Adipose tissue (tissue), 3 donors: ENCODE data around the gene SH2B2. TPM values are rescaled to one million over a fixed set of nuclear protein-coding genes. Genes with fewer than 3 reads are reported as not detected.
"Not testable (repeated sequence)": the region's sequence is repeated elsewhere in the genome, so short reads cannot be mapped to it uniquely, and the experiment has no call there.

Experiments
- H3K27ac ChIP-seq: one replicate; pipeline ENCODE4 v1.5.1; 2013; ENCODE audit warnings: low read depth, low read length
- WGBS, 3 donors: extraction: QIAGEN DNeasy Blood & Tissue Kit; methylation state at CpG; one replicate each; pipeline ENCODE4 v1.1.7; 2013; 5-methylcytosine and 5-hydroxymethylcytosine counted together
- polyA plus RNA-seq, 3 donors: library from polyadenylated mRNA; stranded (reverse); fragments of 200-250 nt; gene quantifications; one replicate each; pipeline ENCODE4 v1.2.3, GENCODE V29; 2013
- donor health status: healthy with polysubstance abuse.
- donor health status: Bipolar disorder and iron deficiency.
- donor health status: healthy.

The SH2B2 gene
- polyA plus RNA-seq, 3 donors = 1.6 to 7.8 (median 2.4) TPM

DNA sequence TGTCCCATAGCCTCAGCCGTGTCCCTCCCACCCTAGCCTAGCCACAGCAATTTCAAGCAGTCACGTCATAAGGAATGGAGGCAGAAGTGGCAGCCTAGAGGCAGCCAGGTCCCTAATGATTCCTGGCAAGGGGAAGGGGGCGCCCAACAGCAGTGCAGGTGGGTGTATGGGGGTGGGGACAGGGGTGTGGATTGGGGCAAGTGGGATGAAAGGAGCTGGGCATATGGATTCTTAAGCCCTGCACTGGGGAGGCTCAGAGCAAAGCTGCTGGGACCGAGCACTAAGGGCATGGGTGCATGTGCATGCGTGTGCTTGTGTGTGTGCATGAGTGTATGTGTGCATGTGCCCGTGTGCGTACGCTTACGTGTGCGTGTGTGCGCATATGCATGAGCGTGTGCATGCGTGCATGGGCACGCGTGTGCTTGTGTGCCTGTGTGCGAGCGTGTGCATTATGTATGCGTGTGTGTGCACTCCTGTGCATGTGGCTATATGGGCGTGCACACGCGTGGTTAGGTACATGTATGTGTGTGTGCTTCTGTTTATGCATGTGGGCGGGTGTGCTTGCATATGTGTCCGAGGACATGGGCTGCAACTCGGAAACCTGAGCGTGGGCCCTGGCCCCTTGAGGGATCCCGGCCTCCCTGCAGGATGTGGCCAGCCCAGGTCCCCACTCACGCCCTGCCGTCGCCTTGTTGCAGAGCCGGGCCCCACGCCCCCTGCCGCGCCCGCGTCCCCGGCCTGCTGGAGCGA lies 34.1 kb downstream of the SH2B2 start:
- 73 to 83% (median 78%) methylated on average over 37 of the region's 37 CpGs for WGBS, 3 donors
- no peak overlapping the region for H3K27ac ChIP-seq

DNA sequence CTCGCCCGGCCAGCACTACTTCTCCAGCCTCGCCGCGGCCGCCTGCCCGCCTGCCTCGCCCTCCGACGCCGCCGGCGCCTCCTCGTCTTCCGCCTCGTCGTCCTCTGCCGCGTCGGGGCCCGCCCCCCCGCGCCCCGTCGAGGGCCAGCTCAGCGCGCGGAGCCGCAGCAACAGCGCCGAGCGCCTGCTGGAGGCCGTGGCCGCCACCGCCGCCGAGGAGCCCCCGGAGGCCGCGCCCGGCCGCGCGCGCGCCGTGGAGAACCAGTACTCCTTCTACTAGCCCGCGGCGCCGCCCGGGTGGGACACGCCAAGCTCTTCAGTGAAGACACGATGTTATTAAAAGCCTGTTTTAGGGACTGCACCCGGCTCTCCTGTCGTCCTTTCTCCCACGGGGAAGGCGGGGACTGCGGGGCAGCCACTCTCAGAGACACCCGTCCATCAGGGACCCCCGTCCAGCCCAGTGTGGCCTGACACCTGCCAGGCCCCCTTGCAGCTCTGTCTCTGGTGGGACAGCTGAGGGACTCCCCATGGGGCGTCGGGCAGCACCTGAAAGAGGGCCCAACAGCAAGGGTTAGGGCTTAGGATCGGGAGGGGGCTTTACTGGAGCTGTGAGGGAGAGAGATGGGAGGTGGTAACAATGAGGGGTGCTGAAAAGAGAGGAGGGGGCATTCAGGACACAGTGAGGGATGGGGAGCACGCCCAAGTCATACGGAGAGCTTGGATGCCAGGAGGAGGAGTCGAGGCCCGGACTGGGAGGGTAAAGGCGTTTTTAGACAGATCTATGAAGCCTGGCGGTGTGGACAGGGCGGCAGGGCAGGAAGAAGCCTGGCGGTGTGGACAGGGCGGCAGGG lies 34.9 kb downstream of the SH2B2 start:
- H3K27ac ChIP-seq = no peak overlapping the region
- WGBS, 3 donors = 39 to 53% (median 45%) methylated on average over 63 to 73 of the region's 73 CpGs

DNA sequence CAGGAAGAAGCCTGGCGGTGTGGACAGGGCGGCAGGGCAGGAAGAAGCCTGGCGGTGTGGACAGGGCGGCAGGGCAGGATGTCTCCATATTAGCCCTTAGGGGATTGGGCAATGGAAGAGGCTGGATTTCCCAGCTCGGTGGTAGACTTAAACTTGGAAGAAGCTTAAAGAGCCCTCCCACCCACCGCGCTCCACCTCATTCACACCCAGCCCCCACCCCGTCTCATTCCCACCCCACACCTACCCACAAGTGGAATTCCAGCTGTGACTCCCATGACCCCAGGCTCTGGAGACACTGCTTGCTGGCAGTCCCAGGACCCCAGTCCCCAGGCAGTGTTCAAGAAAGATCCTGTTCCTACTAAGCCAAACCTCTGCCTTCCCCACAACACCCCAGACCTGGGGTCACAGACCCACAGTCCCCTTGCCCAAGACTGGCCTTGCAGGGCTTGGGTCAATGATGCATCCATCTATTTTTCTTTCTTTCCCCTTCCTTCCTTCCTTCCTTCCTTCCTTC lies 35.6 kb downstream of the SH2B2 start:
- H3K27ac ChIP-seq = no peak overlapping the region
- 32 to 64% (median 54%) methylated on average over 4 to 8 of the region's 8 CpGs for WGBS, 3 donors

DNA sequence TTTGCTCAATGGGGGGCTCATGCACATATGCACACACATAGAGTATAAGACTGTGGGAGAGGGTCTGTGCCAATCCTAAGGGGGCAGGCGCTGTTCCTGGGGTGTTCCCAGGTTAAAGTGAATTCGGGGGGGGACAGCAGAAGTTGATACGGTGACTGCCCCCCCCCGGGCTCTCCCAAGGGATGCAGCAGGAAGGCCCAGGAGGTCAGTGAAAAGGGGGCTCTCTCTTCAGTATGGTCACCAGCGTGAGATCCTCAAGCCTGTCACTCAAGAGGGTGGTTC lies 37.2 kb downstream of the SH2B2 start:
- H3K27ac ChIP-seq = no peak overlapping the region
- WGBS, 3 donors = 72 to 92% (median 85%) methylated on average over 5 of the region's 5 CpGs

DNA sequence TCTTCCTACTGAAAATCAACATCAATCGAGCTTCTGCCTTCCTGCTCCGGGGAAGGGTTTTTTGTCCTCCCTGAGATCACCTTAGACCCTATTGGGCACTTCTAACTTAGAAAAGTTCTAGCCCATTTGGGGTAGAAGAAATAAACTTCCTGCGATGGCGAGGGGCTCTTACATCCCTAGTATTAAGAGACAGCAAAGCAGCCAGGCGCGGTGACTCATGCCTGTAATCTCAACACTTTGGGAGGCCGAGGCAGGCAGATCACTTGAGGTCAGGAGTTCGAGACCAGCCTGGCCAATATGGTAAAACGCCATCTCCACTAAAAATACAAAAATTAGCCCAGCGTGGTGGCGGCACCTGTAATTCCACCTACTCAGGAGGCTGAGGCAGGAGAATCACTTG lies 38.4 kb downstream of the SH2B2 start:
- WGBS, 3 donors = 86 to 94% (median 94%) methylated on average over 11 of the region's 11 CpGs
- H3K27ac ChIP-seq = not testable (repeated sequence)

DNA sequence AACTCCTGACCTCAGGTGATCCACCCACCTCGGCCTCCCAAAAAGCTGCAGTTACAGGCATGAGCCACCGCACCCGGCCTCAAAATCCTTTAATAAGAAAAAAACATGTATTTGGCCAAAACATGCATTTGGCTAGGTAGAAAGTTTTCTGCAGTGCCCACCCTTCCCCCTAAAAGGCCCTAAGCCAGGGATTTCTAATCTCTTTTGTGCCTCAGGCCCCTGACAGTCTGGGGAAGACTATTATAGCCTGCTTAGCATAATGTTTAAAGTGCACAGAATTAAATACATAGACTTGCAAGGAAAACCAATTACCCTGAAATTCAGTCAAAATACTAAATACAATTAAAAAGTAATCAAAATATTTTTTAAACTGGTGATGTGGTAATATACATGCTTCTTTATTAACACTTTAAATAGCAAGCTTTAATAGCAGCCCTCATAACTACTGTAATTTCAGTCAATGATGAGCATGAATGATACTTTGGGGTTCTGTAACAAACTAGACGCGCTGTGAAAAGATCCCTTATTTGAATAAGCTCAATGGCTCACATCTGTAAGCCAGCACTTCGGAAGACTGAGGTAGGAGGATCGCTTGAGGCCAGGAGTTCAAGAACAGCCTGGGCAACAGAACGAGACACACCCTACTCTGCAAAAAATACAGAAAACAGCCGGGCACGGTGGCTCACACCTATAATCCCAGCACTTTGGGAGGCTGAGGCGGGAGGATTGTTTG lies 39.7 kb downstream of the SH2B2 start:
- 82 to 91% (median 88%) methylated on average over 11 of the region's 11 CpGs for WGBS, 3 donors
- no peak overlapping the region for H3K27ac ChIP-seq

DNA sequence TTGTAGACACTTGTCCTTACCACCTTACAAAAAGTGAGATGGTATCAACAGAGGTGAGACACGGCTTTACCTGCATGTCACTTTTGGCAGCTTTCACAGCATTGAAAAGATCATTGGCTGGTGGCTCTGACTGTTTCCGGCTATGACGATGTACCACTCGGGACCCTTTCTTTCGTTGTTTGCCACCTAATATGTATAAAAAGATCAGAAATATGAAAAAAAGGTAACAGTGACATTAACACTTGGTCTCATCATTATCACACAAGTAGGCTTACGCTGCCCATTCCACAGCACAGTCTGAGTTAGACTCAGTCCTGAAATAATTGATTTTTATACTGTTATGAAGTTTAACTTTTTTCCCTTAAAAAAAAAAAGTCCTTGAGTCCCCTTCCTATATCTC lies 40.5 kb downstream of the SH2B2 start:
- 70 to 88% (median 88%) methylated on average over 6 of the region's 6 CpGs for WGBS, 3 donors
- H3K27ac ChIP-seq = not testable (repeated sequence)

DNA sequence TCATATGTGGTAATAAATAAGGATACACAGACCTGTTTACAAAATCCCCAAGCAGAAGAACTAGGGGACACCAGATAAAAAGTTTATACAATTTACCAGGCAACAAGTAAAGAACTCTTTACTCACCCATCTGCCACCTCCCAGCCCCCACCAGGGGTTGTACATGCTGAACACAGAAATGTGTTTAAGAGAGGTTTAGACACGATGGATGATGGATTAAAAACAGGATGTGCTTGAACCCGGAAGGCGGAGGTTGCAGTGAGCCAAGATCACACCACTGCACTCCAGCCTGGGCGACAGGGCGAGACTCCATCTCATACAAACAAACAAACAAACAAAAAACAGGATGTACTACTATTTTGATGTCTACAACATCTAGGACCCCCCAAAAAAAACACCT lies 42.2 kb downstream of the SH2B2 start:
- WGBS, 3 donors = 45 to 70% (median 60%) methylated on average over 3 to 4 of the region's 5 CpGs
- H3K27ac ChIP-seq = not testable (repeated sequence)

DNA sequence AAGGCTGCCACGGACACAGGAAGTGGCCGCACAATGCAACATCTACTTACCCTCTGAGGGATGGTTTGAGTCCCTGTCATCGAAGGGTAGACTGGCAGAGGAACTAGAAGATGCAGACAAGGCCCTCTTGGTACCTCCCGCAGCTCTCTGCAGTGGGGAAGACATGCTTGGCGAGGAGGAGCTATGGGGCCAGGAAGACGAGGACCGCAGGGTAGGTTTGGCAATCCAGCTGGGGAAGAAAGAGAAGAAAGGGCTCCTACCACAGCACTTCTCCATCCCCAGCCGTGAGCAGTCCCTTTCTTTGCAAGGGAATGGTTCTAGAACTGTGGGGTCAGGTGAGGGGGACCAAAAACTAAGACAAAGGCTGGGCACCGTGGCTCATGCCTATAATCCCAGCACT lies 42.7 kb downstream of the SH2B2 start:
- not testable (repeated sequence) for H3K27ac ChIP-seq
- WGBS, 3 donors = 48 to 84% (median 56%) methylated on average over 7 to 9 of the region's 9 CpGs

DNA sequence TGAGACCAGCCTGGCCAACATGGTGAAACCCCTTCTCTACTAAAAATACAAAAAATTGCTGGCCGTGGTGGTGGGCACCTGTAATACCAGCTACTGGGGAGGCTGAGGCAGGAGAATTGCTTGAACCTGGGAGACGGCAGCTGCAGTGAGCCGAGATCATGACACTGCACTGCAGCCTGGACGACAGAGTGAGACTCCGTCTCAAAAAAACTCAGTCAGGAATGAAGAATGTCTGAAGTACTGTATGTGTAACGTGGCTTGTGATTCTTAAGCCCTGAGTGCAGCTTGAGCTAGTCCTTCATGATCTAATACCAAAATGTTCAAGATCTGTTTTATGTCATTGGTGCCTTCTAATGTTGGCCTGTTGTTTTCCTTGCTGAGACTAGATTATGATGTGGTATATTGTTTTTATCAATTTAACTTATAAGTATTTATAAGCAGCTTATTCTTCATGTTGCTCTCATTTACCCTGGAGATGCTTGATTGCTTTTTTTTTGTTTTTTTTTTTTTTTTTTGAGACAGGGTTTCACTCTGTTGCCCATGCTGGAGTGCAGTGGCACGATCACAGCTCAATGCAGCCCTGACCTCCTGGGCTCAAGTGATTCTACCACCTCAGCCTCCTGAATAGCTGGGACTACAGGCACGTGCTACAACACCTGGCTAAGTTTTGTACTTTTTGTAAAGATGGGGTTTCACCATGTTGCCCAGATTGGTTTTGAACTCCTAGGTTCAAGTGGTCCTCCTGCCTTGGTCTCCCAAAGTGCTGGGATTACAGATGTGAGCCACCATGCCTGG lies 44.2 kb downstream of the SH2B2 start:
- WGBS, 3 donors = 79 to 89% (median 86%) methylated on average over 8 of the region's 8 CpGs
- H3K27ac ChIP-seq = not testable (repeated sequence)

DNA sequence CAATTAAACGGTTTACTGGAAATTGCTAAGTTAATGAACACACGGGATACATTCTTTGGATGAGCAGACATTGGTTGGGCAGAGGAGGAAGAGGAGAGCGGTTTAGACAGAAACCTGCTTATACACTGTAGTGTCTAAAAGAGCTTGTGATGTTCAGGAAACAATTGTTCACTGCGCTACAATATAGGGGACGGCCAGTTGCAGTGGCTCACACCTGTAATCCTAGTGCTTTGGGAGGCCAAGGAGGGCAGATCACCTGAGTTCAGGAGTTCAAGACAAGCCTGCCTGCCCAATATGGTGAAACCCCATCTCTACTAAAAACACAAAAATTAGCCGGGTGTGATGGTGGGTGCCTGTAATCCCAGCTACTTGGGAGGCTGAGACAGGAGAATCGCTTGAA lies 48.9 kb downstream of the SH2B2 start:
- H3K27ac ChIP-seq = not testable (repeated sequence)
- WGBS, 3 donors = 78 to 87% (median 86%) methylated on average over 7 of the region's 7 CpGs

DNA sequence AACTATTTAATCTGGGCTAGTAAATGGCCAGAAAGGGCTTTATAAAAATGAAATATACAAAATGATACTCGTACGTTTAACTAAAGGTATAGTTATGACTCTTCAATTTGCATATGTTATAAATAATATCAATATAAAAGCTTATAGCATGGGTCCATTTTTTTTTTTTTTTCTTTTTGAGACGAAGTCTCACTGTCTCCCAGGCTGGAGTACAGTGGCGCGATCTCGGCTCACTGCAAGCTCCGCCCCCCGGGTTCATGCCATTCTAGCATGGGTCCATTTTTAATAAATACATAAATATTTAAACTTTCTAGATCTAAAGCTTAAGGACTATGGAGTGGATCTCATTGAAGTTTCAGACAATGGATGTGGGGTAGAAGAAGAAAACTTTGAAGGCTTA lies 50.3 kb downstream of the SH2B2 start:
- WGBS, 3 donors = 87 to 88% methylated on average over 5 of the region's 8 CpGs; no CpG with 5 or more reads in 1 of the 3 donors
- not testable (repeated sequence) for H3K27ac ChIP-seq

DNA sequence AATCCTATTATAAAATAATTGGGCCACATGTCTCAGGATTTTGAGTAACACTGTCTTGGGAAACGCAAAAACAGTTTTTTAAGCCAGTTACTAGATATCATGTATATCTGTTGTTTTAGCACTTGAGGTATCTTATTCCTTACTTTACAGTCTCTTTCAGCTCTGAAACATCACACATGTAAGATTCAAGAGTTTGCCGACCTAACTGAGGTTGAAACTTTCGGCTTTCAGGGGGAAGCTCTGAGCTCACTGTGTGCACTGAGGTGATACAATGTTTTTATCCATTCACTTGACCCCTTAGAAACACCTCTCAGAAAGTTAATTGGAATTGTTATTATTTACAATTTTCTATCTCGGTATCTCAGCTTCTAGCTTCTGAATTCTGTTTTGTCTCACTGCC lies 50.8 kb downstream of the SH2B2 start:
- H3K27ac ChIP-seq = not testable (repeated sequence)
- WGBS, 3 donors = 79 to 85% (median 83%) methylated on average over 4 of the region's 4 CpGs

DNA sequence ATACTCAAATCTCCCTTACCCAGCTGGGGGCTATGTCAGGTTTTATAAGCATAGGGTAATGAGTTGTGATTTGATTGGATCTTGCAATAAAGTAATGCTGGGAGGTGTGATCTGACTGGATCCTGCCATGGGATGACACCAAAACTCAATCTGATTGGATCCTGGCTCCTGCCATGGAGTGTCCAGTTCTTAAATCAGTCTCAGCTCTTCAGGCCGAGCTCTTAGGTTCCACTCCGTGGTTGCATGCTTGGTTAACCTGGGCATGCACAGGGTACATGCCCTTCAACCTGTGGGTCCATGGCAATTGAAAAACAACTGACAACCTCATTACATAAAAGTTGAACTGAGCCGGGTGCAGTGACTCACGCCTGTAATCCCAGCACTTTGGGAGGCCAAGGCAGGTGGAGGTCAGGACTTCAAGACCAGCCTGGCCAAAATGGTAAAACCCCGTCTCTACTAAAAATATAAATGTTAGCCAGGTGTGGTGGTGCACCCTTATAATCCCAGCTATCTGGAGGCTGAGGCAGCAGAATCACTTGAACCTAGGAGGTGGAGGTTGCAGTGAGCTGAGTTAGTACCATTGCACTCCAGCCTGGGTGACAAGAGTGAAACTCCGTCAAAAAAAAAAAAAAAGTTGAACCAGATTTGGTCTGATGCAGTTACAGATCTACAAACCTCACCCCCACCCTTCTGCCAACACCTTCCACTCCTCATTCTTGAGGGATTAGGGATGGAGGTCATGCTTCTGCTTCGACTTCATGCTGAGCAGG lies 54.1 kb downstream of the SH2B2 start:
- WGBS, 3 donors = 81 to 87% (median 85%) methylated on average over 5 of the region's 7 CpGs
- not testable (repeated sequence) for H3K27ac ChIP-seq

DNA sequence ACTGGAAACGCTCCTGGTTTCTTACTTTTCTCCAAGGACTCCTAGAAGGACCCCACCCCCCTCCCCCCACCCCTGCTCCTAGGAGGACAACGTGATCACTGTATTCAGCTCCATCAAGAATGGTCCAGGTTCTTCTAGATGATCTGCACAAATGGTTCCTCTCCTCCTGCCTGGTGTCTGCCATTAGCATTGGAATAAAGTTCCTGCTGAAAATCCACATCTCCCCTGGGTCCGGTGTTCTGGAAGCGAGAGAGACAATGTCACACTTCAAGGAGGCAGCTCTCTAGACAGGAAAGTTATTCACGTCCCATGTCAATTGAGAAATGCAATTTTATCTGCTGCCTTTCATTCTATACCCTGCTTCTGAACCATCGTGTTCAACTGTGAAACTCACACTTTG lies 60.3 kb downstream of the SH2B2 start:
- WGBS, 3 donors = 88 to 90% (median 88%) methylated on average over 2 of the region's 6 CpGs

DNA sequence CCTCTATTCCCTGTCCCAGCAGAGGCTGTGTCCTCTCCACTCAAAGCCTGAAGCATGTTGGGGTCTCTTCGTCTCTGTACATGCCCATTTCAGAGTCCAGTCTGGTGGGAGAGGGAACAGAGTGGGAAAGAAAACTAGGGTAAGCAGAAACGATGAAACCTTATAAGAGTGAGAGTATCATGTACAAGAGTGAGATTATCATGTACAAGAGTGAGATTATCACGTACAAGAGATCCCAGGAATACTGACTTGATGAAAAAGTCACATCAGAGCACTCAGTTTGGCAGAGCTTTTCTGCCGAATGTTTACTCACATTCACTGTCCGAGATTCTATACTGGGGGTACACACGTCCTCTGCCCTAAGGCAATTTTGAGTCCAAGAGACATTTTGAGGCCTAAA lies 69.7 kb downstream of the SH2B2 start, which contains the start of gene SPDYE6:
Gene SPDYE6 (minus strand): TSS at position 101 of the 400 bp plus-strand sequence. CDS start 421 bp downstream, outside the sequence.
- no CpG with 5 or more reads among the region's 6 CpGs for WGBS, 3 donors
- H3K27ac ChIP-seq = not testable (repeated sequence)

More for the DNA sequence above, 60.3 kb downstream of the SH2B2 start:
- not testable (repeated sequence) for H3K27ac ChIP-seq

DNA sequence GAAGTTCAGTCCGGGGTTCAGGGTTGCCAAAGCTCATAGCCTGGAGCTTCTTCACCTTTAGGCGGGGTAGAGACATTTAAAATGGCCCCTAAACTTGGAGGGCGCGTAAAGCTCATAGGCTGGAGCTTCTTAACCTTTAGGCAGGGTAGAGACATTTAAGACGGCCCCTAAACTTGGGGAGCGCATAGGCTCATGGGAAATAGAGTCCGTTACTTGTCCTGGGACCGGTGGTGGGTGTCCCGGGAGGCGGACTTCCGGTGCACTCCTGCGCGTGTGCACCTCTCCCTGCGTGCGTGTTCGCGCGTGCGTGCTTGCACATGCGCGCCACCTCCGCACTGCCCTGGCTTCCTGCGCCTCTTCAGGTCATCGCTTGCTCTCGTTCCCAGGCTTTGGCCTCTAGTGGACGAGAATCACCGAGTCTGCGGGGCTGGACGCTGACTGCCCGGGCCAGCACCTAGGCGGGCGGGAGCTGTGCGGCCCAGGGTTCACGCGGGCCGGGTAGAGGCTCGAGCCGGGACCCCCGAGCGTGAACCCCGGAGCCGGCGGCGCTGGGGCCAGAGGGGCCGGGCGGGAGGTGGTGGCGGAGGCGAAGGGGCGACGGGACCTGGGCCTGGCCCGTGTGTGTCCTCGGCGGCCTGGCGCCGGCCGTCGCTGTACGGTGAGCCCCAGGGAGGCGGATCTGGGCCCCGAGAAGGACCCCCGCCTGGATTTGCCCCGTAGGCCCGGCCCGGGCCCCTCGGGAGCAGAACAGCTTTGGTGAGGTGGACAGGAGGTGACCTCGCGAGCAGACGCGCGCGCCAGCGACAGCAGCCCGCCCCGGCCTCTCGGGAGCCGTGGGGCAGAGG lies 77.1 kb downstream of the SH2B2 start:
- 0% methylated on average over 60 to 76 of the region's 76 CpGs for WGBS, 3 donors
- H3K27ac ChIP-seq = not testable (repeated sequence)
